ENCODE measurements around the gene TEAD1. TPM values are rescaled to one million over a fixed set of nuclear protein-coding genes. Genes with fewer than 3 reads are reported as not detected.

The TEAD1 gene
- total RNA-seq, 1 experiment from 2014 or later = 102 TPM

GRCh38 chr11:12628314-12628713 lies 45.9 kb upstream of the TEAD1 start:
- H3K36me3 ChIP-seq (ENCODE audit: control insufficient read depth, insufficient read depth, low read length) = no peaks in the 10 kb centered on the region
- DNase-seq (ENCODE audit: low read depth, low spot score) (no peak), ATAC-seq (no peak)
- no peak overlapping the region for H3K4me3 ChIP-seq (ENCODE audit: low read depth in 2 of 2, low read length in 2 of 2)
- POLR2A ChIA-PET = no interaction called here
- H3K27me3 ChIP-seq (ENCODE audit: control insufficient read depth, insufficient read depth, low read length) = no peaks in the 10 kb centered on the region
- no TSS peak for BruUV-seq (replicated peaks)
- CTCF ChIA-PET = no interaction called here
- intact Hi-C loops (cut with micrococcal nuclease; ENCODE audit: unreplicated experiment) = no loop called here
- TF ChIP-seq SIN3A (IDR thresholded peaks at IDR 0.05; ENCODE audit: borderline replicate concordance, insufficient read depth, low read depth, low read length) (no peak), POLR2AphosphoS5 (IDR thresholded peaks at IDR 0.05; ENCODE audit: low read depth, low read length) (no peak), TCF7L2 (IDR thresholded peaks at IDR 0.05; ENCODE audit: low read depth, low read length) (no peak), CTCF (IDR thresholded peaks at IDR 0.05) (no peak), REST (IDR thresholded peaks at IDR 0.05; ENCODE audit: insufficient read depth in 1 of 2, low read depth in 2 of 2, low read length in 1 of 2) (no peak)
- H3K27ac ChIP-seq (ENCODE audit: low read length) = no peak overlapping the region
- no peaks in the 10 kb centered on the region for H3K4me1 ChIP-seq (ENCODE audit: control insufficient read depth, insufficient read depth, low read length)
- no peaks in the 10 kb centered on the region; the same call in 1 of the 2 replicates for H3K9me3 ChIP-seq (ENCODE audit: control insufficient read depth, insufficient read depth, low read depth, low read length)
- in situ Hi-C loops (cut with HindIII; ENCODE audit: low pct_unique_long_range_greater_than_20kb, low sequenced_read_pairs) = no loop called here

GRCh38 chr11:12629601-12630313 lies 44.5 kb upstream of the TEAD1 start:
- in situ Hi-C loops (cut with HindIII; ENCODE audit: low pct_unique_long_range_greater_than_20kb, low sequenced_read_pairs) = no loop called here
- TF ChIP-seq SIN3A (IDR thresholded peaks at IDR 0.05; ENCODE audit: borderline replicate concordance, insufficient read depth, low read depth, low read length) (no peak), REST (IDR thresholded peaks at IDR 0.05; ENCODE audit: insufficient read depth in 1 of 2, low read depth in 2 of 2, low read length in 1 of 2) (no peak), CTCF (IDR thresholded peaks at IDR 0.05) (no peak), TCF7L2 (IDR thresholded peaks at IDR 0.05; ENCODE audit: low read depth, low read length) (no peak), POLR2AphosphoS5 (IDR thresholded peaks at IDR 0.05; ENCODE audit: low read depth, low read length) (no peak)
- H3K36me3 ChIP-seq (ENCODE audit: control insufficient read depth, insufficient read depth, low read length) = no peaks in the 10 kb centered on the region
- H3K9me3 ChIP-seq (ENCODE audit: control insufficient read depth, insufficient read depth, low read depth, low read length) = no peaks in the 10 kb centered on the region
- no peak overlapping the region for H3K4me3 ChIP-seq (ENCODE audit: low read depth in 2 of 2, low read length in 2 of 2)
- intact Hi-C loops (cut with micrococcal nuclease; ENCODE audit: unreplicated experiment) = no loop called here
- CTCF ChIA-PET = interaction anchor here (0.5 kb wide), 1 partner anchor 1847 kb away, joined by 3 read pairs; no protein-coding TSS in a partner anchor
- POLR2A ChIA-PET = no interaction called here
- DNase-seq (ENCODE audit: low read depth, low spot score) = no peak
- no peaks in the 10 kb centered on the region for H3K27me3 ChIP-seq (ENCODE audit: control insufficient read depth, insufficient read depth, low read length)
- BruUV-seq (replicated peaks) = no TSS peak
- no peak for ATAC-seq
- H3K4me1 ChIP-seq (ENCODE audit: control insufficient read depth, insufficient read depth, low read length) = no peaks in the 10 kb centered on the region
- no peak overlapping the region for H3K27ac ChIP-seq (ENCODE audit: low read length)
